Effector memory CD8-positive, alpha-beta T cell (primary cell): Measurements from ENCODE around the gene APOC3.
"Not testable (repeated sequence)": the region's sequence is repeated elsewhere in the genome, so short reads cannot be mapped to it uniquely, and the experiment has no call there.

ENCODE experiments used
- ATAC-seq: fragments of 150-1000 bp; cut with Tn5 transposase; replicated peaks from 2 replicates; pipeline ENCODE4 v1.10.0; 2021; ENCODE audit warnings: mild to moderate bottlenecking, moderate library complexity
- DNase-seq, 3 experiments: peaks; one replicate each; pipeline ENCODE4 v3.0.0; 2021
- H3K27ac Mint-ChIP-seq, 2 donors: one replicate each; pipeline ENCODE4 v1.8.0; 2022; ENCODE audit warnings: mild to moderate bottlenecking in 2 of 2, mixed read lengths in 2 of 2, moderate library complexity in 2 of 2
- H3K27me3 Mint-ChIP-seq, 2 donors: one replicate each; pipeline ENCODE4 v1.8.0; 2022; ENCODE audit warnings: mixed read lengths in 2 of 2
- H3K36me3 Mint-ChIP-seq: one replicate; pipeline ENCODE4 v1.8.0; 2022; ENCODE audit warnings: mild to moderate bottlenecking, moderate library complexity, mixed read lengths; ENCODE audit not compliant: insufficient read depth
- H3K4me1 Mint-ChIP-seq, 2 donors: one replicate each; pipeline ENCODE4 v1.8.0; 2022; ENCODE audit warnings: low read depth in 2 of 2, mixed read lengths in 2 of 2
- H3K4me3 Mint-ChIP-seq, 2 donors: one replicate each; pipeline ENCODE4 v1.8.0; 2022; ENCODE audit warnings: mild to moderate bottlenecking in 2 of 2, mixed read lengths in 2 of 2, moderate library complexity in 2 of 2
- H3K9me3 Mint-ChIP-seq, 2 donors: one replicate each; pipeline ENCODE4 v1.8.0; 2022; ENCODE audit warnings: mixed read lengths in 2 of 2

Gene APOC3

DNA sequence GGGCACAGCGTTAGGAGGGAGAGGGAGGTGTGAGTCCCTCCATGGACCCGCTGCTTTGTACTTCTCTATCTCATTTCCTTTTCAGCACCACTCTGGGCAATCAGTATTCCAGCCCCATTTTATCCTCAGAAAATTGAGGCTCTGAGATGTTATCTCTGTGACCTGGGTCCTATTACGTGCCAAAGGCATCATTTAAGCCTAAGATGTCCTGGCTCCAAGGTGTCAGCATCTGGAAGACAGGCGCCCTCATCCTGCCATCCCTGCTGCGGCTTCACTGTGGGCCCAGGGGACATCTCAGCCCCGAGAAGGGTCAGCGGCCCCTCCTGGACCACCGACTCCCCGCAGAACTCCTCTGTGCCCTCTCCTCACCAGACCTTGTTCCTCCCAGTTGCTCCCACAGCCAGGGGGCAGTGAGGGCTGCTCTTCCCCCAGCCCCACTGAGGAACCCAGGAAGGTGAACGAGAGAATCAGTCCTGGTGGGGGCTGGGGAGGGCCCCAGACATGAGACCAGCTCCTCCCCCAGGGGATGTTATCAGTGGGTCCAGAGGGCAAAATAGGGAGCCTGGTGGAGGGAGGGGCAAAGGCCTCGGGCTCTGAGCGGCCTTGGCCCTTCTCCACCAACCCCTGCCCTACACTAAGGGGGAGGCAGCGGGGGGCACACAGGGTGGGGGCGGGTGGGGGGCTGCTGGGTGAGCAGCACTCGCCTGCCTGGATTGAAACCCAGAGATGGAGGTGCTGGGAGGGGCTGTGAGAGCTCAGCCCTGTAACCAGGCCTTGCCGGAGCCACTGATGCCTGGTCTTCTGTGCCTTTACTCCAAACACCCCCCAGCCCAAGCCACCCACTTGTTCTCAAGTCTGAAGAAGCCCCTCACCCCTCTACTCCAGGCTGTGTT, 829 bp upstream of the APOC3 start:
- DNase-seq (no peak), ATAC-seq (no peak)
- Mint-ChIP-seq H3K27me3 (no peaks in the 10 kb centered on the region), H3K4me1 (no peaks in the 10 kb centered on the region), H3K9me3 (no peaks in the 10 kb centered on the region), H3K27ac (no peak overlapping the region), H3K4me3 (no peak overlapping the region), H3K36me3 (no peaks in the 10 kb centered on the region)

DNA sequence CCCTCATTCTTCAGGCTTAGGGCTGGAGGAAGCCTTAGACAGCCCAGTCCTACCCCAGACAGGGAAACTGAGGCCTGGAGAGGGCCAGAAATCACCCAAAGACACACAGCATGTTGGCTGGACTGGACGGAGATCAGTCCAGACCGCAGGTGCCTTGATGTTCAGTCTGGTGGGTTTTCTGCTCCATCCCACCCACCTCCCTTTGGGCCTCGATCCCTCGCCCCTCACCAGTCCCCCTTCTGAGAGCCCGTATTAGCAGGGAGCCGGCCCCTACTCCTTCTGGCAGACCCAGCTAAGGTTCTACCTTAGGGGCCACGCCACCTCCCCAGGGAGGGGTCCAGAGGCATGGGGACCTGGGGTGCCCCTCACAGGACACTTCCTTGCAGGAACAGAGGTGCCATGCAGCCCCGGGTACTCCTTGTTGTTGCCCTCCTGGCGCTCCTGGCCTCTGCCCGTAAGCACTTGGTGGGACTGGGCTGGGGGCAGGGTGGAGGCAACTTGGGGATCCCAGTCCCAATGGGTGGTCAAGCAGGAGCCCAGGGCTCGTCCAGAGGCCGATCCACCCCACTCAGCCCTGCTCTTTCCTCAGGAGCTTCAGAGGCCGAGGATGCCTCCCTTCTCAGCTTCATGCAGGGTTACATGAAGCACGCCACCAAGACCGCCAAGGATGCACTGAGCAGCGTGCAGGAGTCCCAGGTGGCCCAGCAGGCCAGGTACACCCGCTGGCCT, 641 bp downstream of the APOC3 start:
- Mint-ChIP-seq H3K4me3 (no peak overlapping the region), H3K27me3 (no peaks in the 10 kb centered on the region), H3K27ac (peak overlapping the region in 1 of 2 donors; percentile 38), H3K36me3 (peaks cover 3% of the 10 kb centered on the region), H3K9me3 (no peaks in the 10 kb centered on the region), H3K4me1 (peaks cover 5 to 6% of the 10 kb centered on the region in 2 donors)
- no peak for ATAC-seq
- DNase-seq, result no peak

DNA sequence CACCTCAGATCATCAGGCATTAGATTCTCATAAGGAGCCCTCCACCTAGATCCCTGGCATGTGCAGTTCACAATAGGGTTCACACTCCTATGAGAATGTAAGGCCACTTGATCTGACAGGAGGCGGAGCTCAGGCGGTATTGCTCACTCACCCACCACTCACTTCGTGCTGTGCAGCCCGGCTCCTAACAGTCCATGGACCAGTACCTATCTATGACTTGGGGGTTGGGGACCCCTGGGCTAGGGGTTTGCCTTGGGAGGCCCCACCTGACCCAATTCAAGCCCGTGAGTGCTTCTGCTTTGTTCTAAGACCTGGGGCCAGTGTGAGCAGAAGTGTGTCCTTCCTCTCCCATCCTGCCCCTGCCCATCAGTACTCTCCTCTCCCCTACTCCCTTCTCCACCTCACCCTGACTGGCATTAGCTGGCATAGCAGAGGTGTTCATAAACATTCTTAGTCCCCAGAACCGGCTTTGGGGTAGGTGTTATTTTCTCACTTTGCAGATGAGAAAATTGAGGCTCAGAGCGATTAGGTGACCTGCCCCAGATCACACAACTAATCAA, 2.2 kb downstream of the APOC3 start:
- H3K27me3 Mint-ChIP-seq, result no peaks in the 10 kb centered on the region
- peaks cover 6 to 13% of the 10 kb centered on the region in 2 donors for H3K4me1 Mint-ChIP-seq
- no peak for DNase-seq
- H3K4me3 Mint-ChIP-seq, result no peak overlapping the region
- peaks cover 3% of the 10 kb centered on the region for H3K36me3 Mint-ChIP-seq
- H3K9me3 Mint-ChIP-seq, result no peaks in the 10 kb centered on the region
- ATAC-seq, result no peak
- H3K27ac Mint-ChIP-seq, result no peak overlapping the region

DNA sequence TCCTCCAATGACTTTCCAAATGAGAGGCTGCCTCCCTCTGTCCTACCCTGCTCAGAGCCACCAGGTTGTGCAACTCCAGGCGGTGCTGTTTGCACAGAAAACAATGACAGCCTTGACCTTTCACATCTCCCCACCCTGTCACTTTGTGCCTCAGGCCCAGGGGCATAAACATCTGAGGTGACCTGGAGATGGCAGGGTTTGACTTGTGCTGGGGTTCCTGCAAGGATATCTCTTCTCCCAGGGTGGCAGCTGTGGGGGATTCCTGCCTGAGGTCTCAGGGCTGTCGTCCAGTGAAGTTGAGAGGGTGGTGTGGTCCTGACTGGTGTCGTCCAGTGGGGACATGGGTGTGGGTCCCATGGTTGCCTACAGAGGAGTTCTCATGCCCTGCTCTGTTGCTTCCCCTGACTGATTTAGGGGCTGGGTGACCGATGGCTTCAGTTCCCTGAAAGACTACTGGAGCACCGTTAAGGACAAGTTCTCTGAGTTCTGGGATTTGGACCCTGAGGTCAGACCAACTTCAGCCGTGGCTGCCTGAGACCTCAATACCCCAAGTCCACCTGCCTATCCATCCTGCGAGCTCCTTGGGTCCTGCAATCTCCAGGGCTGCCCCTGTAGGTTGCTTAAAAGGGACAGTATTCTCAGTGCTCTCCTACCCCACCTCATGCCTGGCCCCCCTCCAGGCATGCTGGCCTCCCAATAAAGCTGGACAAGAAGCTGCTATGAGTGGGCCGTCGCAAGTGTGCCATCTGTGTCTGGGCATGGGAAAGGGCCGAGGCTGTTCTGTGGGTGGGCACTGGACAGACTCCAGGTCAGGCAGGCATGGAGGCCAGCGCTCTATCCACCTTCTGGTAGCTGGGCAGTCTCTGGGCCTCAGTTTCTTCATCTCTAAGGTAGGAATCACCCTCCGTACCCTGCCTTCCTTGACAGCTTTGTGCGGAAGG, 2.9 kb downstream of the APOC3 start:
- no peak overlapping the region for H3K4me3 Mint-ChIP-seq
- peaks cover 3% of the 10 kb centered on the region for H3K36me3 Mint-ChIP-seq
- no peaks in the 10 kb centered on the region for H3K27me3 Mint-ChIP-seq
- peaks cover 6 to 13% of the 10 kb centered on the region in 2 donors for H3K4me1 Mint-ChIP-seq
- no peak for ATAC-seq
- no peak overlapping the region for H3K27ac Mint-ChIP-seq
- no peak for DNase-seq
- no peaks in the 10 kb centered on the region for H3K9me3 Mint-ChIP-seq

DNA sequence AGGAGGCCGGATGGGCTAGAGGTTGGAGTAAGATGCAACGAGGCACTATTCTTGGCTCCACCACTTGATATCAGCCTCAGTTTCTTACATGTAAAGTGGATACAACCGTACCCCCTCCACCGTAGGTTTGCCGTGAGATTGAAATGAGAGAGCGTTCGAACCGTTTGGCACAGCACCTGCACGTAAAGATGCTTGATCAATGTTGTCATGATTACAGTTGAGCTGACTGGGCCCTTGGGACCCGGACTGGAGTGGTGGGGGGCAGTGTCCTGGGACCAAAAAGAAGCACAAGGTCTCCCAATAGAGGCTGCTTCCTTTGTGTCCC, 3.7 kb downstream of the APOC3 start:
- Mint-ChIP-seq H3K27ac (no peak overlapping the region), H3K4me1 (peaks cover 6 to 13% of the 10 kb centered on the region in 2 donors), H3K36me3 (peaks cover 3% of the 10 kb centered on the region), H3K4me3 (no peak overlapping the region), H3K9me3 (no peaks in the 10 kb centered on the region), H3K27me3 (no peaks in the 10 kb centered on the region)
- DNase-seq, result no peak
- ATAC-seq, result no peak

DNA sequence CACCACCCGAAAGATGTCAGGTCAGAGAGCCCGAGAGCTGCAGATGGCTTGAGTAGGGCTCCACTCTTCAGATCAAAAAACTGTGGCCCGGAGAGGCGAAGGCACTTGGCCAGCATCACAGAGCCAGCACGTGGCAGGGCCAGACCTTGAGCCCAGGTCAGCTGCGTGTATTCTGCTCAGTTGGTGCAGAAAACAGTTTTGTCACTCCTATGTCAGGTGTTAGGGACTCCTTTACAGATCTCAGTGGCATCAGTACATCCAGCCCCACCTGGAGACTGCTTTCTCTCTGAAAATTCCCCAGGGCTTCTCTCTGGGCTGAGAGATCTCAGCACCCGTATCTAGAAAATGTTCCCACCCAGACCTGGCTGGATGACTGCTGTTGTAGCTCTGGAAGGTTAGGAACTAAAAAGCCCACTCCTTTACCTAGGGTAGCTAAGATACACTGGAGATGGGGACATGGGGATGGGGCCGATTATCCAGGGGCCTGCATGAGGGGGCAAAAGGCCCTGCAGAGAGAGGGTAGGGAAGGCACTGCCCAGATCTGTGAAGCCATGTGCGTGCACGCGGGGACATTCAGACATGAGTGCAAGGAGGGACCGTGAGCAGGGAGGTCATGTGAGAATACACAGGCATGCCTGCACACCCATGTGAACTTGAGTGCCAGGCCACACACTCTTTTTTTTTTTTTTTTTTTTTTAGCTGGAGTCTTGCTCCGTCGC, 4.3 kb downstream of the APOC3 start:
- Mint-ChIP-seq H3K36me3 (peaks cover 3% of the 10 kb centered on the region), H3K27me3 (no peaks in the 10 kb centered on the region), H3K27ac (no peak overlapping the region), H3K4me3 (peak overlapping the region in 1 of 2 donors; percentile 21), H3K4me1 (peaks cover 6 to 13% of the 10 kb centered on the region in 2 donors), H3K9me3 (no peaks in the 10 kb centered on the region)
- ATAC-seq, result no peak
- no peak for DNase-seq

DNA sequence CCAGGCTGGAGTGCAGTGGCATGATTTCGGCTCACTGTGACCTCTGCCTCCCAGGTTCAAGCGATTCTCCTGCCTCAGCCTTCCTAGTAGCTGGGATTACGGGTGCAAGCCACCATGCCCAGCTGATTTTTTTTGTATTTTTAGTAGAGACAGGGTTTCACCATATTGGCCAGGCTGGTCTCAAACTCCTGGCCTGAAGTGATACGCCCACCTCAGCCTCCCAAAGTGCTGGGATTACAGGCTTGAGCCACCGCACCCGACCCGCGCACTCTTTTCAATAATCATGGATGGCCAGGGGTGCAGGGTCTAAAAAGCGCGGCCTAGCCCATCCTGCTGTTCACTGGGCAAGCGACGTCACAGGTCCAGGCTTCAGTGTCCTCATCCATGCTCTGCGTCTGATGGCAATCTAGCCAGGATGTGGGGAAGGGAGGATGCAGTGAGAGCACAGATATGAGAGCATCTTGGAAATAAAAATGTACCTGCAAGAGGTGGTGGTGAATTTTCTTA, 4.9 kb downstream of the APOC3 start:
- Mint-ChIP-seq H3K4me1 (peaks cover 6 to 13% of the 10 kb centered on the region in 2 donors), H3K4me3 (peak overlapping the region; percentile 72 to 83), H3K27ac (peak overlapping the region; percentile 15 to 84)
- not testable (repeated sequence) for H3K36me3 Mint-ChIP-seq, H3K9me3 Mint-ChIP-seq, ATAC-seq, H3K27me3 Mint-ChIP-seq, DNase-seq

DNA sequence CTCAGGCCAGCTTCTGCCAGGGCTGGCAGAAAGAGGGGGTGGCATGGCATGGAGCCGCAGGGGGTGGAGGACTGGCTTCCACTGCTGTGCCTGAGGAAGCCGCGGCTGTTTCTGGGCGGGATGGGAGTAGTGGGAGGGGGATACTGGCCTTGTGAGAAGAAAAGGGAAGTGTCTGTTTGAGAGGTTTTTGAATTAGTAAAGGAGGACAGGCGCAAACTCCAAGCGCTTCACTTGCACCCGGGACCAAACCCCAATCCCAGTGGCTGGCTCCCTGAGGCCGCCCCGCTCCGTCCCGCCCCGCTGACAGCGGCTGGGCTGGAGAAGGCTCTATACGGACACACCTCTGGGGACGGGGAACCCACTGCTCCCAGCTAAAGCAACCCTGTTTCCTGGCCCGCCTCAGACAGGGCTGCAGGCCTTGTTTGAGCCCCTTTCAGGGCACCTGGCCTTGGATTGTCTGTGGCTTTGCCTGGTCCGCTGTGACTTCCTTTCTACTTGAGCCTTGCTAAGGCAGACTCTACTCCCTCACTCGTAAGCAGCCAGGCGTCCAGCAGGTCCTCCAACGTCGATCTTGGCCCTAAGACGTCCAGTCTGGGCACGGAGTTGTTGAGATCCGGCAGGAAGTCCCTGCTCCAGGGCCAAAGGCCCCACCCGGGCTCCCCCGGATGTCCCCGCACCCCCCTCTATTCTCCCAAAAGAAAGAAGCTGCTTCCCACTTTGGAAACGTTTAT, 5.5 kb downstream of the APOC3 start:
- ATAC-seq (peak; percentile 2), DNase-seq (no peak)
- H3K36me3 Mint-ChIP-seq, result peaks cover 3% of the 10 kb centered on the region
- H3K9me3 Mint-ChIP-seq, result no peaks in the 10 kb centered on the region
- peak overlapping the region; percentile 82 to 83 for H3K4me3 Mint-ChIP-seq
- peaks cover 6 to 13% of the 10 kb centered on the region in 2 donors for H3K4me1 Mint-ChIP-seq
- no peaks in the 10 kb centered on the region for H3K27me3 Mint-ChIP-seq
- peak overlapping the region; percentile 84 to 91 for H3K27ac Mint-ChIP-seq

DNA sequence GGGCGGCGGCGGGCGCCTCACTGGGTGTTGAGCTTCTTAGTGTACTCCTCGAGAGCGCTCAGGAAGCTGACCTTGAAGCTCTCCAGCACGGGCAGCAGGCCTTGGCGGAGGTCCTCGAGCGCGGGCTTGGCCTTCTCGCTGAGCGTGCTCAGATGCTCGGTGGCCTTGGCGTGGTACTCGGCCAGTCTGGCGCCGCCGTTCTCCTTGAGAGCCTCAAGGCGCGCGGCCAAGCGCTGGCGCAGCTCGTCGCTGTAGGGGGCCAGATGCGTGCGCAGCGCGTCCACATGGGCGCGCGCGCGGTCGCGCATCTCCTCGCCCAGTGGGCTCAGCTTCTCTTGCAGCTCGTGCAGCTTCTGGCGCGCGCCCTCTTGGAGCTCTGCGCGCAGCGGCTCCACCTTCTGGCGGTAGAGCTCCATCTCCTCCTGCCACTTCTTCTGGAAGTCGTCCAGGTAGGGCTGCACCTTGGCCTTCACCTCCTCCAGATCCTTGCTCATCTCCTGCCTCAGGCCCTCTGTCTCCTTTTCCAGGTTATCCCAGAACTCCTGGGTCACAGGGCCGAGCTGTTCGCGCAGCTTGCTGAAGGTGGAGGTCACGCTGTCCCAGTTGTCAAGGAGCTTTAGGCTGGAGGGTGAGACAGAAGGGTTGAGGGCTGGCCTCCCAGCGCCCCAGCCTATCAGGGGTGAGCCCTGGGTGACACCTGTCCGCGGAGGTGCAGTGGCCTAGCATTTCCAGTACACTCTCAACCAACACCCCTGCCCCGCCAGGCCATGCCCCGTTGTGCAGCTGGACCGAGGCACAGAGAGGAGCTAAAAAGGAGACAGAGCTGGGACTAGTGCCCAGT, 6.3 kb downstream of the APOC3 start:
- no peaks in the 10 kb centered on the region for H3K27me3 Mint-ChIP-seq
- peak overlapping the region; percentile 82 to 83 for H3K4me3 Mint-ChIP-seq
- ATAC-seq (peak; percentile 97), DNase-seq (peak; percentile 75 to 77 (median 75))
- peaks cover 7% of the 10 kb centered on the region for H3K36me3 Mint-ChIP-seq
- no peaks in the 10 kb centered on the region for H3K9me3 Mint-ChIP-seq
- peak overlapping the region; percentile 84 to 91 for H3K27ac Mint-ChIP-seq
- peaks cover 6 to 13% of the 10 kb centered on the region in 2 donors for H3K4me1 Mint-ChIP-seq

DNA sequence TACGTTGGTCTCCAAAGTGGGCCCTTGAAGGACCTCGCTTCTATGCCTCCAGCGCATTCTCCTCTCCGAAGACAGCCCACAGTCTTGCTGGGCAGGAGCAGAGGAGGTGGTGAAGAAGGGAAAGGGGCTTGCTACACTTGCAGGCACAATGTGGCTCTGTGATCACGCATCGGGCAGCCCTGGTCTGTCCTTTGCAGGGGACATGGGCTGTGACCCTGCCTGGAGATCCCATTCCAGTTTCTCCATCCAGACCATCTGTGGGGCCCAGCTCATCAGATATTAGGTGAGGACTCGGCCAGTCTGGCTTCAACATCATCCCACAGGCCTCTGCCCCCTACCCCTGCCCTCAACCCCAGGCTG, 6.9 kb downstream of the APOC3 start:
- Mint-ChIP-seq H3K9me3 (no peaks in the 10 kb centered on the region), H3K4me3 (peak overlapping the region in 1 of 2 donors; percentile 82), H3K4me1 (peaks cover 6 to 13% of the 10 kb centered on the region in 2 donors), H3K27ac (no peak overlapping the region), H3K27me3 (no peaks in the 10 kb centered on the region), H3K36me3 (peaks cover 7% of the 10 kb centered on the region)
- no peak for DNase-seq
- ATAC-seq, result no peak
